ENCODE measurements around the gene PEX16.

The PEX16 gene

DNA sequence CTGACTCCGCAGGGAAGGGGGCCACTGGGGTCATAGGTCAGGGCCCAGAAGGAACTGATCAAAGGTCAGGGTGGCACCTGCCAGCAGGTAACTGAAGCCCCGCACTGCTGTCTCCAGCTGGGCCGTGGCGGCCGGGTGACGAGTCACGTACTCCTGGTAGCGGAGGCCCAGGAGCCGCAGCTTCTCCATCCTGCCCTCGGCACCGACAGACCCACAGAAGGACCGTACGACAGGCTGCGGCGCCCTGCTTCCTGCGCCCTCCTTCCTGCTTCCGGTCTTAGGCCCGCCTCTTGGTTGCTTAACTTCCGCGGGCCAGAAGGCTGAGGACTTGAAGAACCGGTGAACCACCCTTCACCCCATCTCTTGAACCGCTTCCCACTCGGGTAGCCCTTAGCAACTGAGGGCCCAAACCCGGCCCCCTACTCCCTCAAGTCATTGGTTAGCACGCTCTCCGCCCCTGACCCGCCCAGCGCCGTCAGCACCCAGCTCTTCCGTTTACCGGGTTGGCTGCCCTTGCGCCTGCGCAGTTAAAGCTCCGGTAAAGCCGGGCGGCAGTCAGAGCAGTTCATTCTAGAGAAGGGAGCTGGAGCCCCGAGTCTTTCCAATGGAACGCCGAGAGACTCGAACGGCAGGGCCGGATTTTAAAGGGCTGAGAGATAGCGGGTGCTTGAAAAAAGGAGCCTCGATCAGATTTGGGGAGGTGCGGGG lies at the start of gene PEX16:
PEX16 (minus strand) TSS at position 255 of the 708 bp plus-strand sequence; CDS start at position 189, 66 bp downstream.
- peak; percentile 98 for DNase-seq

DNA sequence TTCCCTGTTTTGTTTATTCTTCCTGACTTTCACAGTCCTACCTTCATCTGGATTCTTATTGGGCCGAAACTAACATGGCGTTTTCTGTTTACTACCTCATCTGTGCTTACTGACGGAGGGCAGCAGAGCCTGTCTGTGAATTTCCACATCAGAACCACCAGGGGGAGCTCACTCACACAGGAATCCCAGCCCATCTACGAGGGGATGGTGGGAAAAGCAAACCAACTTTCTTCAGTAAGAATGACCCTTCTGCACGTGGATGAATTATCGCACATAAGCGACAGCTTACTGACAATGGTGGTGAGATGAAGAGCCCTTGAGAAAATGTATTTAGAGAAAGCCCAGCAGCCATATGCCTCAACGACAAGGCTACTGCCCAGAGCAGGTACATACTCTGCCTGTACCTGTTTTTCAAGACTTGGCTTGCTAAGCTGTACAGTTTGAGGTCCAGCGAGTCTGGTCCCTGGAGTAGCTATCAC lies 47.3 kb upstream of the PEX16 start:
- DNase-seq, result peak; percentile 76

DNA sequence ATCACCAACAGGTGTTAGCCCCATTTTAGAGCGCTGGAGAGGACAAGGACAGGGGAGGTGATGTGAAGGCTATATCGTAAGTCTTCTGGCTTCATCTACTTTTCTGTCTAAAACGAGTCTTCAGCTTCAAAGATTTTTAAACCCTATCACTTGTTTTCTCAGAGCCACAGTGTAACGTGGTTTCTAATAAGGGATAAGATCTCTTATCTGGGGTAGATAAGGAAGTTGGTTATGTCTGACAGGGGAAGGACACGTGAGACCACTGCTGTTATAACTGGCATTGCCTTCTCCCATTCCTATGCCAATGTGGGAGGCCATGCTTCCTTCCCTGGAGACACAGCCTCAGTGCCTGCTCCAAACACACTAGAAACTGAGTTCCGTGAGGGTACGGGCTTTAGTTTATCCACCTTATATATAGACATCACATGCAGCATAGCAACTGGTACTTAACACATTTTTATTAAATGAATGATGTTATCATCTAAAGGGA lies 44.1 kb upstream of the PEX16 start:
- no peak for DNase-seq

DNA sequence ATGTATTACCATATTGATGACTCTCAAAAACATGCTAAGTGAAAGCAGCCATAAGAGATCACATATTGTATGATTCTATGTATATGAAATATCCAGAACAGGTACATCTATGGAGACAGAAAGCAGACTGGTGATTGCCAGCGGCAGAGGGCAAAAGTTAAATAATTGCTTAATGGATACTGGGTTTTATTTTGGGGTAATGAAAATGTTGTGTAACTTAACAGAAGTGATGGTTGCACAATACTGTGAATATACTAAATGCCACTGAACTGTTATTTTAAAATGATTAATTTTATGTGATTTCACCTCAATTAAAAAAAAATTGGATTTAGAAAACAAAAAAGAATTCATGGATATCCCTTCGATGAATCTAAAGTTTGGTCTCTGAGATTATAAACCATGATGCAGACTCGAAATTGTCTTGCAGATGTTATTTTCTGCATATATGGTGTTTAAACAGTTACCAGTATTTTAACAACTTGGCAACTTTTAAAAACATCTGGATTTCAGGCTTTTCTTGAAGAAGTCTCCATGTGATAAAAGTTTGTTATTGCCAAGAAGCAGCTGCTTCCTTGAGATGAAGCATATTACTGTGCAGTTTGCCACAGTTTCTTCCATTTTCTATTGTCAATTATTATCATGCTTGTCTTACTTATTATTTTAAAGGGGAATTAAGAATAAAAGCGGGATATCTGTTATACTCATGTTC lies 42.9 kb upstream of the PEX16 start:
- no peak for DNase-seq

DNA sequence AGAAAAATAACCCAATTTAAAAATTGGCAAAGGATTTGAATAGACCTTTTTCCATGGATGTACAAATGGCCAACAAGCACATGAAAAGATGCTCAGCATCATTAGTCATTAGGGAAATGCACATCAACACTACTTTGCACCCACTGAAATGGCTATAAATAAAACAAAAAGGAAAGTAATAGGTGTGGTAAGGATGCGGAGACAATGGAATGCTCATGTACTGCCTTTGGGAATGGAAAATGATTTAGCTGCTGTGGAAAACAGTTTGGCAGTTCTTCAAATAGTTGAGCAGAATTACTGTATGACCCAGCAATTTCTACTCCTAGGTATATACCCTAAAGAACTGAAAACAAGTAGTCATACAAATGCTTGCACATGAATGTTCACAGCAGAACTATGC lies 42.2 kb upstream of the PEX16 start:
- no peak for DNase-seq

DNA sequence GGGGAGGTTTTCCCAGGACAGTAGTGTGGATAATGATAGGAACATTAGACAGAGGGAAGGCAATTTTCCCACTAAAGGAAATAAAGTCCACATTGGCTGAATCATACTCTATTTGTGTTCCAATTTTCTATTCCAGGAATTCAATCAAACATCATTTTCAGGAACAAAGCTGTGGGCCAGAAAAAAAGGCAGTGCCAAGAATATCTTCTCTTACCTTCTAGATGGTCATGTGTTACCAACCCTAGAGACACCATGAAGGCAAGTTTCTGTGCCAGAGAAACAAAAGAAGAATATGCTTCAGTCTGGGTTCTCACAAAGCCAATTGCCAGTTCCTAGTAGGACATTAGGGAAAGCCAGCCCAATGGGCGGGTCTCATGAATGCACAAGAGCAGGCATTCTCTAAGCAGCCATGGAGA lies 32.3 kb upstream of the PEX16 start:
- no peak for DNase-seq

DNA sequence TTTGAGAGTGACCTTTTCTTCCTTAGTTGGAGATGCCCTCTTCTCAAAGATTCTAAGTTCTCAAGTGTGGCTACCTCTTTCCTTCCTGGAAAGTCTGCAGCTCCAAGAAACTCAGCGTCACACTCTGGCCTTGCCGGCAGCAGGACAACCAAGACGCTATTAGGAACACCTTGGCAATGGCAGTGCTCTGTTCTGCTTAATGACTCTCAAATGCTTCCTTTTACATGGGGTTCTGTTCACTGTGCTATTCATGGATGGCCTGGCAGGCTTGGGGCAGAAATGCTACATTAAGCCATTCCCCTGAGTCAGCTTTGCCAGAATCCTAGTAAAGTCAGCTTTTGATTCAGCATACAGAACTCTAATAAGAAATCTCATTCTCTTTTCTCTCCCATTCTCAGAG lies 30.7 kb upstream of the PEX16 start:
- no peak for DNase-seq

DNA sequence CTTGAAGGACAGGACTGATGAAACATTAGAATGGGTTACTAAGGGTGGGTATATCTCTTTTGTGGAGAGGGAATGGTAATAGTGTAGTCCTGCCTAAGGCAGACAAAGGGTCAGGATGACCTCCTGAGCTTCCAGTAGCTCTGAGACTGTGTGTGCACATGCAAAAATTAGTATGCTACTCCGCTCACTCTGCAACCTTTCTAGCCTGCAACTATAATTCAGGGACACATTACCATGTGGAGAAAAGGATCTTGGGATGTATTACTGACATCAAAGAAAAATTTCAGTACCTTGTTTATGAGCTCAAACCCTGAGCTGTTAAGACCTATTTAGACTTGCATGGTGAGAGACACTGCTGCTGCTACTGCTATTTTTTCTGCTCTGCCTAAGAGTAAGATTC lies 30.2 kb upstream of the PEX16 start:
- DNase-seq, result no peak

DNA sequence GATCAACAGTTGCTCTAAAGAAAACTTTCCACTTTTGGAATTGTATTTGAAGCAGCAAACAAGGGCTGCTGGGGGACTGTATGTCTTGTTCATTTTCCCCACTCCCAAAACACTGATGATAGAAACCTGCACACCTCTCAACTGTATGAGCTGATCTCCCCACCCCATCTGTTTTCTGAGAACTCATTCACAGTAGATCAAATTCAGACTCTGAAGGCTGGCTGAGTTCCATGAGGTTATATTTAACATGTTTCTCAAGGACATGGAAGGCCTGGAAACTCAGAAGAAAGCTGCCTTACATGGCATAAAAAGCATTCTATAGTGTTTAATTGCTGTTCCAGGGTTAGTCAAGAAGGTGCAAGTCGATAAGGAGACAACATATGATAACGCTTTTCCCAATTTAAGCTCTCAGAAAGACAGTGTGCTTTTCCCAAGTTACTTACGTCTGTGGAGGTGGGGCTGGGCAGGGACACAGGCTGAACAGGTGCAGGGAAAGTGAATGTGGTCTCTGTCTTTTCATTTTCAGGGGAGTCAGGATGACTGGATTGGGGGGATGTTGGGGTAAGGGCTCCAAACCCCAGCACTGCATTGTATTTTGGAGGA lies 27.8 kb upstream of the PEX16 start:
- no peak for DNase-seq

DNA sequence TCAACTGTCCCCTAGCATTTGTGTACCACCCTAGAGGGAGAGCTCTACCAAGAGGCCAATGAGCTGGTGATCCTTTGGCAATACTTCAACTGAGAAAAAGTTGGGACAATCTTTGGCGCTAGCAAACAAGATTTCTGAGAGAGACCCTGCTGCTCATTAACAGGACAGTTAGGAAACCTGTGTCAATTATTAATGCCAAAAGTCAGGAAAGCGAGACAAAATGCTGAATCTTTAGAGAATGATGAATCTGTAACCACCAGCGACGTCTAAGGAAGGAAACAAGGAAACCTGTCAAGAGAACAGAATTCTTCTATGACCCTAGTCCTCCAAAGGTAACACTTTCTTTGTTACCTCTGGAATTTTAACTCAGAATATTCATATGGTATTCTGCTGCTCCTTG lies 24.7 kb upstream of the PEX16 start:
- no peak for DNase-seq

DNA sequence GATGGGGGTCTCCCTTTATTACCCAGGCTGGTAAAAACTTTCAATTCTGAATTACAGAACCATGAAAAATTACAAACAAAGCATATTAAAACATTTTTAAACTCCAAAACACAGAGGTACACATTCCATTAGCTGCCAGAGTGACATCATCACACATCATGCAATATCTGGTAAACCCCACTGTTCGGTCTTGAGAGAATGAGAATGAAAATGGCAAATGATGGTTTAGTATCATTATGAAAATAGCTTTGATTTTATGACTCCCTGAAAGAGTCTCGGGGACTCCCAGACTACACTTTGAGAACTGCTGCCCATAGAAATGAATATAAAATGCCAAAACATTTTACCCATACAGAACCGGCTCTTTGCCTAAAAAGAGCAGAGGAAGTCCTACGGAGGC lies 23.6 kb upstream of the PEX16 start:
- no peak for DNase-seq

DNA sequence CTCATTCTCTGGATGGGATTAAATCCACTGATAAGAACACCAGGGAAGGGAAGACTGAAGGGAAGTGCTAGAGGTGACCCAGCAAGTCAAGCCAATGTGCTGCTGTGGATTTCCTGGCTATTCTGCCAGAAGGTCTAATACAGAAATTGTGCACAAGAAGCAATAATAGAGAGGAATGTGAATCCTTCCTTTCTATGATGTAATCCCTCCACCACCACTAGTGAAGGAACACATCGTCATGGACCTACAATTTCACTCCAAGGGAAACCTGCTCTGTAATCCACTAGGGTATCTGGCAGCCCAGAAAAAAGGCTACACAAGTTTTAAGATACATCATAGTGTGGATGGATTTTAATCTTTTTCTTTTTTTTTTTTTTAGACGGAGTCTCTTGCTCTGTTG lies 22.2 kb upstream of the PEX16 start:
- no peak for DNase-seq

DNA sequence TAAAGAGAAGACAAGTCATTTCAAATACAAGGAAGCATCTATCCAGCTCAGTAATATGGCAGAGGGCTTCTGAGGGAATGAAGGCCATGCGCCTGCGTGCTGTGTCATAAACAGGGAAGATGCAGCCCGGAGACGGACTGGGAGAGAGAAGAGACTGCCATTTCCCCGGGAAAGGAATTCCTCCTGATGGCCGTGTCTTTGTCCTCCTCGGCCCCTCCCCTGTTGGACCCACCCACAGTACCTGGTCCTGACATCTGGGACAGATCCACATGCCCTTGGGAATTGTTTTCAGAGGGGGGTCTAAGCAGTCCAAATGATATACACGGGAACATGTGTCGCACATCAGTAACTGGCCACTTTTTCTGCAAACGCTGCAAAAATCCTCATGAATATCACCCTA lies 20.2 kb upstream of the PEX16 start:
- no peak for DNase-seq

DNA sequence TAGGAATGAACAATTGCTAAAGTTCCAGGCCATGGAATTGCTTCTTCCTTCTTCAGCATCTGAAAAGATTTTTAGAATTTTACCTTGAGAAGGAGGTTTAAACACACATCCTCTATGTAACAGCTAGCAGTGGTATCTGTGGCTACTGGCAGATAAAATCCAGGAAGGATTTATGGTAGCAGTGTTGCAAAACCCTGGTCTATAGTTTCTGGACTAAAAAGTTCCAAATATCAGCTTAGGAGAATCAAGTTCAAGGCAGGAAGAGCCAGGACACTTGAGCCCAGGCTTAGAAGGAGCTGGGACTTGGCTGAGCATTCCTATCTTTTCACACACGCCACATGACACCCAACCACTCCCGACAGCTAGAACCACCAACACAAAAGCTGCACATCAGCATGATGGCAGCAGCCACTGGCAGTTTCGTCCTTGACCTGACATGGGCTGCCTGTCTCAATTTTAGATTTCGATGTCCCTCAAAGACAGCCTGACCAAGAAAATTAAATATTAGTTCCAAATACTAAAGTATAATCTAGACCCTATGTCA lies 18.9 kb upstream of the PEX16 start:
- DNase-seq, result no peak

DNA sequence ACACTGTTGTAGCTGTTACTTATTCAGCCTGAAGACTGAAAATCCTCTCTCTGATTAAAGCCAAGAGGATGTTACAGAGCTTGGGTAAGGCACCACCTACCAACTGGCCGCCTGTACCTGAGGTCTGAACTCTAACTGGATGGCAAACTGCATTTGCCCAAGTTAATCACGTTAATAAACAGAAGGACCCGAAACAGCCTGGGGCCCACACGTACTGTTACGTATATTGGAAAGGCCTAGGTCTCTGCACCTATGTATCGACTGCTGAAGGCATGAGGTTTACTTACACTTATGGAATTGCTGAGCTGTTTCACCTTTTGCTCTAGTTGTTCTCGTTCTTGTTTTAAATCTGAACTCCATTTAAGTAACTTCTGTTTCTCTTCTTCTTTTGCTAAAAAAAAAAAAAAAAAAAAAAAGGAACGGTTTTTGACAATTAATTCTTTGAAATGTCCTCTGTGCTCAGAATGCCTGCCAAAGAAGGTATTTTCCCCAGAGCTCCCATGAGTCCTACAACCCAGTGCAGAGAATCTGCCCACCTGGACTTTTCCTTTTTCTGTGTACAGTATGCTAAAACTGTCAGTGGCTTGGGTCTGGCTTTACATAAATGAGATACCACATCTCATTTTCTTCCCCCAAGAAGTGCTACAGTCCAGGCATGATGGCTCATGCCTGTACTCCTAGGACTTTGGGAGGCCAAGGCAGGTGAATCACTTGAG lies 17.8 kb upstream of the PEX16 start:
- DNase-seq, result no peak

DNA sequence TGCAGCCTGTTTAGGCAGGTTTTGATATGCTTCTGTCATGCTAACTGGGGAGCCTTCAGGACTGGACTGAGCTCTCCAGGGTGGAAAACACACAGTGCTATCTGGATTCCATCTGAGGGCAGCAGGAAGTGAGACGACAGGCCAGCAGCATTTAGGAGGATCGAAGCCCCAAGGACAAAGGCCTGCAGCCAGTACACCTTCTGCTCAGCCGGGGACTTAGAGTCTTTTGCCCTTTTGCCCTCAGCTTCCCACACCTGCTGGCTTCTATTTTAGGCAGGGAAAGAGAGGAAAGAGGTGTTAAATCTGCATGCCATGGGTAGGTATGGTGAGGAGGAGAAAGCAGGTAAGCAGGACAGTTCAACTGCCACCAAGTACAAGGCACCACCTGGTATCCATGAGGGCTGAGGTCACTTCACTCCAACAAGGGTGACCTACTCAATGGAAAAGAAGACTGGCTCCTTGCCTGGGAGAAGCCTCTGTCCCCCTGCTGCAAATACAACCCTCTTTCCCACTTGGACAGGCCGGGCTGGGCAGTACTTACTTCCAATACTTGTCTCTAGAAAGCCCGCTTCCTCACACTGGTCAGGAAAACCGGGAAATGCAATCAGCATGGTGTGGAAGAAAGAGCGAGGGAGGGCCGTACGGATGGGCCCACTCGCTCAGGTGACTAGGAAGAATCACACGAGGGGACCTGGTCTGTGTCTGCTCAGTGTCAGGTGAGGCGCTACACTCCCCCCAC lies 17.1 kb upstream of the PEX16 start:
- DNase-seq, result no peak

DNA sequence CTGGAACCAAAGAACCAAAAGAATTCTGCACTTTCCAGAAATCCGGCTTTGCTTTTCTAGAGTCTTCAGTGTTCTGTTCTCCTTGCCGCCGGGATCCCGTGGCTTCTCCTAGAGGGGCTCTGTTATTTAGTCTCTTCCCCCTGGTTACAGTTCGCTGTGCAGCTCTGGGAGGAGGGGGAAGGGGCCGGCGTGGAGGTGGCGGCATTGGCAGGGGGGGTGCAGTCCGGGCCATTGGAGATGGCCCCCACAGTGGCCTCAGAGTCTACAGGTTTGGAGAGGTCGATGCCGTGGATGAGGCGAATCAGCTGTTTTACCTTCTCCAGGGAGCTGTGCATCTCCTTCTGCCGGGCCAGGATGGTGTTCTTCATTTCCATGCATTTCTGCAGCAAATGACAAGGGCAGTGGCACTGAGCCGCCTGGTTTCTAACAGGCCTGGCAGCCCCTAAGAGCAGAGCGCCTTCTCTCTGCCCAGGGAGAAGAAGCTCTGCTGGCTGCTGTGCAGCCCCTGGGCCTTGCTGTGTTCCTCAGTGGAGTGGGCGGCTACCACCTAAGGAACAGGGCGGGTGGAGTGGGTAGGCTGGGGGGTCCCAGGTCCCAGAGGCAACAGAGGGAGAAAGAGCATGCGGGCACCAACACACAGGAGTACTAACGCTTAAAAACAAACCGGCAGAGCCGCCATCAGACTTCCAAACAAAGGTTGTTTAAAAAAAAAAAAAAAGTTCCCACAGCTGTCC lies 16.3 kb upstream of the PEX16 start:
- DNase-seq, result no peak

DNA sequence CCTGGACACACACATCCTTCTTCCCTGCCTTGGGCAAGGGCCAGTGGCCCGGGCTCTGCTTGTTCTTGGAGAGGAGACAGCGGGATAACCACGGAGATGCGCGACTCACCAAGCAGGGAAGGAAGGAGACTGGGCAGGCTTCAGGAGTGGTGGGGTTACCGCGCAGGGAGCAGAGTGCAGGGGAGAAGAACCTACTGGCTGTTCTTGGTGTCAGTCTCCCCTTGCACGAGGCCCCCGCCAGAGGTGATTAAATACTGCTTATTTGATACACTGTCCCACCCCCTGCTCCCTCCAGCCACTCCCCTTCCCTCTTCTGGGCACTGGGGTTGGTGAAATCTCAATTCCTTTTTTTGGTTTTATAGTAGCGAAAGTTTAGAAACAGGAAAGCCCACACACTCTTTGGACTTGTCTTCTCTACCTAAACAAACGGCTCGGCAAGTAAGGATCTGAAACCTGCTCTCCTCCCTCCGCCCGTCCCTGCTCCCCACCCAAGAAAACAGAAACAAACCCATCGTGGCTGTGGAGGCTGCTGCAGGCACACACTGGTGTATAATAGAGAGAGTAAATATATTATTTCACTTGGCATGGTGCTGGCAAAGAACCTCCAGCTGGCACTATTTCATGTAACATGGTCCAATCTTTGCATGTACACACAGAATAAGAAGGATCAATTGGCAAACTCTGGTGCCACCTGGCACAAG lies 15.6 kb upstream of the PEX16 start:
- DNase-seq, result no peak

DNA sequence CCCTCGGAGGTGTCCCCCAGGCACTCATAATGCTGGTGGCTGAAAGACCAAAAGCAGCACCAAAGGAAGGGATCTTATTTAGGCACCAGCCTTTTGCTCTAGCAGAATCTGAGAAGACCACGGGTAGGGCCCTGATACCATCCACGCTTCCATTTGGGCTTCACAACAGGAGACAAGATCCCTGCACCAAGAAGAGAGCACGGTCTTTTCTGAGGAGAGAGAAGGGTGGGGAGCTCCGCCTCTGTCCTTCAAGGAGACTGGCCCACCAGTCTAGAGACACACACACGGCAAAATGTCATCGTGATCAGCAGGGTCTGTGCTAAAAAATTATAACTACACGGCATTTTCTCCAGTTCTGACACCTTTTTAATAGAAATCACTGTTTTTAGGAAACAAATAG lies 14.5 kb upstream of the PEX16 start:
- no peak for DNase-seq

DNA sequence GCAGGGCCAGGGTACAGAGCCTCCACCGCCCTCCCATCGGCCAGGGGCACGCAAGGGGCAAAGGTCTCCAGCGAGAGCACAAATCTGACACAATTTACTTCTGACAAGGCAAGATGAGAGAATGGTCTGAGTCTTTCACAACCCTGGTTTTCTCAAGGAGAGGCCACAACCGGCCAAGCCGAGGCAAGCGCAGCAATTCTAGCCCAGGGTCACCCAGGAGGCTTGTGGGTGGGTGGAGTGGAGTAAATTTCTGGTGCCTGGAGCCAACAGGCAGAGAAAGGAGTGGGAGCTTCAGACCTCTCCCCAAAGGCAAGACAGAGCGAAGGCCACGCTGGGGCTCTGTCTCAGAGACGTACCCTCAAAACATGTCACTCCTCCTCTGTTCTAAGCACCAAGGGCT lies 14.1 kb upstream of the PEX16 start:
- no peak for DNase-seq

Measured in CD4-positive, alpha-beta T cell treated with Interleukin-12 subunit alpha and Interleukin-12 subunit beta, for 1 hour (primary cell).